B cell (primary cell): ENCODE measurements around the gene CDIPT. TPM values are rescaled to one million over a fixed set of nuclear protein-coding genes. Genes with fewer than 3 reads are reported as not detected.
"Not testable (repeated sequence)": the region's sequence is repeated elsewhere in the genome, so short reads cannot be mapped to it uniquely, and the experiment has no call there.

Experiments
- ATAC-seq: fragments of 200-7000 bp; cut with Tn5 transposase; one replicate; pipeline ENCODE4 v1.10.0; 2021; ENCODE audit warnings: low read depth, mild to moderate bottlenecking, moderate number of reproducible peaks, moderate library complexity
- CTCF ChIA-PET: fragments of 350-600 bp; sonication (Branson Sonifier 250); formaldehyde crosslinking; loops from one replicate; lab custom pipeline; 2021; ENCODE audit warnings: antibody characterized with exemption, inconsistent platforms; lab: Charles Lee
- POLR2A ChIA-PET: fragments of 350-600 bp; sonication (Branson Sonifier 250); formaldehyde crosslinking; loops from one replicate; lab custom pipeline; 2021; ENCODE audit warnings: antibody characterized with exemption; lab: Charles Lee
- DNase-seq: peaks from one replicate; pipeline ENCODE4 v3.0.0; 2013
- H2AFZ ChIP-seq: 2 replicates; pipeline ENCODE4 v1.6.1; 2012; ENCODE audit warnings: mild to moderate bottlenecking, low read depth, low read length; ENCODE audit not compliant: insufficient read depth, poor library complexity, severe bottlenecking
- H3K27ac ChIP-seq, 2 donors: 1 replicate in 1 of 2; 2 replicates in 1 of 2; pipeline ENCODE4 v1.5.1; 2012 to 2013; ENCODE audit warnings: low read length in 2 of 2, mild to moderate bottlenecking in 2 of 2, moderate library complexity in 1 of 2
- H3K27me3 ChIP-seq, 4 experiments: fragments of 200-600 bp in 1 of 4; sonication (generic) in 1 of 4; replicated peaks in 1 of 4; 1 replicate in 2 of 4; 2 replicates in 2 of 4; pipeline versions ENCODE4 v1.6.1 to v1.7.0; 2013 to 2016; ENCODE audit warnings: low read length in 3 of 4, mild to moderate bottlenecking in 2 of 4, mixed read lengths in 1 of 4, moderate library complexity in 1 of 4; ENCODE audit not compliant: insufficient read depth in 4 of 4, control insufficient read depth in 3 of 4; ENCODE audit errors: control extremely low read depth in 1 of 4
- H3K36me3 ChIP-seq, 2 experiments: replicated peaks in 1 of 2; 1 replicate in 1 of 2; 2 replicates in 1 of 2; pipeline versions ENCODE4 v1.6.1 to v1.7.1; 2013; ENCODE audit warnings: low read length in 1 of 2; ENCODE audit not compliant: insufficient read depth in 2 of 2, control insufficient read depth in 1 of 2; ENCODE audit errors: control extremely low read depth in 1 of 2, extremely low read depth in 1 of 2
- H3K4me1 ChIP-seq, 2 donors: fragments of 200-600 bp in 1 of 2; sonication (generic) in 1 of 2; 1 replicate in 1 of 2; 2 replicates in 1 of 2; pipeline versions ENCODE4 v1.5.1 to v1.6.1; 2013 to 2017; ENCODE audit warnings: low read length in 2 of 2; ENCODE audit not compliant: control insufficient read depth in 2 of 2, insufficient read depth in 2 of 2
- H3K4me2 ChIP-seq: replicated peaks from 2 replicates; pipeline ENCODE3; 2012; ENCODE audit warnings: mild to moderate bottlenecking, low read depth, low read length; ENCODE audit not compliant: poor library complexity, severe bottlenecking
- H3K4me3 ChIP-seq, 5 experiments: fragments of 200-600 bp in 1 of 5; sonication (generic) in 1 of 5; 1 replicate in 3 of 5; 2 replicates in 2 of 5; pipeline versions ENCODE4 v1.5.1 to v1.7.0; 2011 to 2016; ENCODE audit warnings: low read length in 4 of 5, mild to moderate bottlenecking in 4 of 5, low read depth in 2 of 5, control low read depth in 1 of 5, moderate library complexity in 1 of 5; ENCODE audit not compliant: insufficient read depth in 1 of 5; ENCODE audit errors: control extremely low read depth in 1 of 5, extremely low read depth in 1 of 5
- H3K79me2 ChIP-seq: fragments of 200-600 bp; sonication (generic); one replicate; pipeline ENCODE4 v1.6.0; 2016; ENCODE audit warnings: low read length; ENCODE audit not compliant: control insufficient read depth, insufficient read depth
- H3K9ac ChIP-seq: fragments of 200-600 bp; sonication (generic); 2 replicates; pipeline ENCODE4 v1.6.1; 2017; ENCODE audit warnings: mild to moderate bottlenecking, low read length, moderate library complexity
- H3K9me3 ChIP-seq, 3 donors: one replicate each; pipeline versions ENCODE4 v1.6.1 to v1.7.1; 2013; ENCODE audit warnings: low read length in 2 of 3; ENCODE audit not compliant: control insufficient read depth in 2 of 3, insufficient read depth in 1 of 3; ENCODE audit errors: control extremely low read depth in 1 of 3
- H4K20me1 ChIP-seq: 2 replicates; pipeline ENCODE4 v1.6.0; 2012; ENCODE audit warnings: mild to moderate bottlenecking, low read length; ENCODE audit not compliant: insufficient read depth, control insufficient read depth, poor library complexity, severe bottlenecking
- H3K27ac Mint-ChIP-seq: one replicate; pipeline ENCODE4 v1.8.0; 2021; ENCODE audit warnings: mixed read lengths
- H3K27me3 Mint-ChIP-seq: one replicate; pipeline ENCODE4 v1.8.0; 2021; ENCODE audit warnings: mixed read lengths
- H3K4me1 Mint-ChIP-seq: one replicate; pipeline ENCODE4 v1.8.0; 2021; ENCODE audit warnings: mixed read lengths
- H3K4me3 Mint-ChIP-seq: one replicate; pipeline ENCODE4 v1.8.0; 2021; ENCODE audit warnings: mixed read lengths
- H3K9me3 Mint-ChIP-seq: one replicate; pipeline ENCODE4 v1.8.0; 2022; ENCODE audit warnings: mixed read lengths; ENCODE audit not compliant: insufficient read depth
- CTCF ChIP-seq: fragments of 200-600 bp; IDR thresholded peaks from one replicate; pipeline ENCODE4 v1.8.0; 2022; ENCODE audit warnings: antibody characterized with exemption, mild to moderate bottlenecking
- EZH2 ChIP-seq: IDR thresholded peaks from 2 replicates; pipeline ENCODE4 v1.6.1; 2012; ENCODE audit warnings: borderline replicate concordance, low read depth, mild to moderate bottlenecking, moderate library complexity, low read length; ENCODE audit not compliant: insufficient read depth, poor library complexity, severe bottlenecking
- WGBS: methylation state at CpG from one replicate; pipeline ENCODE4 v1.1.5; 2013; ENCODE audit warnings: missing lambda C conversion rate; ENCODE audit not compliant: insufficient coverage; 5-methylcytosine and 5-hydroxymethylcytosine counted together
- intact Hi-C: fragments of 100-400 bp; cut with micrococcal nuclease; formaldehyde crosslinking; loops from one replicate; pipeline ENCODE4 v1.10.0; 2022
- polyA plus RNA-seq: library from polyadenylated mRNA; depleted of rRNA; stranded (reverse); fragments of >200 nt; gene quantifications from 2 replicates; pipeline ENCODE4 v1.2.3, GENCODE V29; 2012
- total RNA-seq, 2 donors: library from RNA; stranded (reverse); fragments of 120-200 nt in 1 of 2; gene quantifications; 1 replicate in 1 of 2; 2 replicates in 1 of 2; pipeline versions ENCODE4 v1.2.3 to v1.2.4, GENCODE V29; 2013 to 2022

Gene CDIPT
- total and polyA plus RNA-seq, 2 donors (not counting 1 experiment from before 2014, with no cell fraction given): 51.2 to 63.3 TPM

- Mint-ChIP-seq H3K27ac (no peak overlapping the region), H3K4me3 (no peak overlapping the region), H3K4me1 (peaks cover 8% of the 10 kb centered on the region), H3K9me3 (no peaks in the 10 kb centered on the region), H3K27me3 (peaks cover 9% of the 10 kb centered on the region)
- Histone ChIP-seq H2AFZ (no peak overlapping the region), H4K20me1 (no peaks in the 10 kb centered on the region), H3K9ac (no peak overlapping the region), H3K79me2 (no peaks in the 10 kb centered on the region), H3K4me2 (no peak overlapping the region), H3K27ac (no peak overlapping the region), H3K36me3 (no peaks in the 10 kb centered on the region), H3K4me3 (no peak overlapping the region), H3K4me1 (peaks cover 9 to 10% of the 10 kb centered on the region in 2 donors), H3K27me3 (peaks cover 0 to 20% (median 5%) of the 10 kb centered on the region in 4 experiments), H3K9me3 (peaks cover 0 to 4% (median 0%) of the 10 kb centered on the region in 3 donors)
- intact Hi-C loops: no loop called here
- 89% methylated on average over 15 of the region's 16 CpGs for WGBS
- TF ChIP-seq CTCF: no peak
- no peak for TF ChIP-seq EZH2
- ATAC-seq: no peak
- no peak for DNase-seq
- ChIA-PET POLR2A (interaction anchor here (0.6 kb wide), 1 partner anchor 16 kb away, joined by 4 read pairs; no protein-coding TSS in a partner anchor), CTCF (no interaction called here)
Measured at GRCh38 chr16:29871822-29872546, 9.0 kb upstream of the CDIPT start.

GRCh38 chr16:29869067-29869466 is 6.0 kb upstream of the CDIPT start:
- H4K20me1 ChIP-seq, H3K27me3 Mint-ChIP-seq, H3K36me3 ChIP-seq, POLR2A ChIA-PET, H3K4me3 Mint-ChIP-seq, H3K79me2 ChIP-seq, DNase-seq, CTCF ChIA-PET, H3K27ac ChIP-seq, H3K4me1 ChIP-seq, H3K27ac Mint-ChIP-seq, H2AFZ ChIP-seq, H3K9me3 ChIP-seq, H3K9ac ChIP-seq, H3K9me3 Mint-ChIP-seq, H3K4me1 Mint-ChIP-seq, H3K27me3 ChIP-seq, ATAC-seq, H3K4me2 ChIP-seq, H3K4me3 ChIP-seq: not testable (repeated sequence)
- 67% methylated on average over 1 of the region's 8 CpGs for WGBS
- intact Hi-C loops: loop anchor here (10.0 kb wide), 1 partner anchor 526 kb away; the partner anchor contains the start of gene ZNF48
